HCT116 (cell line): ENCODE data around the gene GSTA4. TPM values are rescaled to one million over a fixed set of nuclear protein-coding genes. Genes with fewer than 3 reads are reported as not detected.

Experiments used
- ATAC-seq: fragments of 200-7000 bp; cut with Tn5 transposase; 2 replicates; pipeline ENCODE4 v1.9.1; 2020; ENCODE audit warnings: mild to moderate bottlenecking, moderate library complexity
- BruUV-seq: library from RNA; stranded (reverse); fragments of 400-500 nt; replicated peaks from 2 replicates; lab custom pipeline; 2021; lab: Mats Ljungman, UMichigan
- CTCF ChIA-PET: fragments of 300-600 bp; sonication (Branson Sonifier 250); formaldehyde crosslinking; loops from one replicate; lab custom pipeline; 2021; ENCODE audit warnings: antibody characterized with exemption; lab: Charles Lee
- POLR2A ChIA-PET: fragments of 300-600, 350-600 bp; sonication (Branson Sonifier 250); formaldehyde crosslinking; loops from one replicate; lab custom pipeline; 2021; ENCODE audit warnings: antibody characterized with exemption; lab: Charles Lee
- RAD21 ChIA-PET, 2 experiments: fragments of 300-600 bp; sonication (Branson Sonifier 250); formaldehyde crosslinking; loops; one replicate each; lab custom pipeline; 2023; ENCODE audit warnings: low total read pairs in 2 of 2; ENCODE audit not compliant: uncharacterized antibody in 2 of 2, unreplicated experiment in 2 of 2, low non-redundant PET in 1 of 2; lab: Charles Lee
- DNase-seq: peaks from one replicate; pipeline ENCODE4 v3.0.0-alpha.2; 2010; ENCODE audit warnings: low read depth, low spot score
- H2AFZ ChIP-seq: fragments of 200-600 bp; shearing (Covaris generic), sonication (generic); 2 replicates; pipeline ENCODE4 v1.6.1; 2017; ENCODE audit warnings: low read depth, mixed run types, mixed read lengths, antibody characterized with exemption, low read length; ENCODE audit not compliant: poor library complexity, severe bottlenecking
- H3K27ac ChIP-seq: 2 replicates; pipeline ENCODE4 v1.5.1; 2012; ENCODE audit warnings: low read depth, low read length
- H3K27me3 ChIP-seq: fragments of 200-600 bp; sonication (generic); 2 replicates; pipeline ENCODE4 v1.6.1; 2016; ENCODE audit warnings: mixed run types, low read length, mixed read lengths; ENCODE audit not compliant: insufficient read depth
- H3K36me3 ChIP-seq, 2 experiments: fragments of 200-500 bp in 1 of 2; fragments of 200-600 bp in 1 of 2; sonication (Bioruptor generic) in 1 of 2; sonication (generic) in 1 of 2; 2 replicates each; pipeline versions ENCODE4 v1.5.1 to v1.6.1; 2014 to 2016; ENCODE audit warnings: low read length in 2 of 2, inconsistent platforms in 1 of 2, mixed read lengths in 1 of 2, mixed run types in 1 of 2; ENCODE audit not compliant: insufficient read depth in 2 of 2, control insufficient read depth in 1 of 2
- H3K4me1 ChIP-seq, 2 experiments: fragments of 200-600 bp in 1 of 2; sonication (generic) in 1 of 2; 2 replicates each; pipeline versions ENCODE4 v1.5.1 to v1.6.1; 2012 to 2017; ENCODE audit warnings: low read length in 2 of 2, inconsistent platforms in 1 of 2, mild to moderate bottlenecking in 1 of 2, mixed read lengths in 1 of 2, mixed run types in 1 of 2, moderate library complexity in 1 of 2; ENCODE audit not compliant: insufficient read depth in 2 of 2, control insufficient read depth in 1 of 2
- H3K4me2 ChIP-seq: fragments of 200-600 bp; sonication (generic); 2 replicates; pipeline ENCODE4 v1.6.1; 2017; ENCODE audit warnings: mixed run types, low read length, mixed read lengths
- H3K4me3 ChIP-seq, 2 experiments: fragments of 200-600 bp in 1 of 2; sonication (generic) in 1 of 2; replicated peaks in 1 of 2; 2 replicates each; pipeline ENCODE4 v1.5.1; 2011 to 2016; ENCODE audit warnings: low read length in 2 of 2, control low read depth in 1 of 2, low read depth in 1 of 2, mild to moderate bottlenecking in 1 of 2, mixed read lengths in 1 of 2, mixed run types in 1 of 2
- H3K79me2 ChIP-seq: fragments of 200-600 bp; sonication (generic); 2 replicates; pipeline ENCODE4 v1.6.1; 2017; ENCODE audit warnings: mild to moderate bottlenecking, mixed run types, low read length, moderate library complexity, mixed read lengths; ENCODE audit not compliant: insufficient read depth
- H3K9ac ChIP-seq: fragments of 200-600 bp; sonication (generic); 2 replicates; pipeline ENCODE4 v1.6.1; 2016; ENCODE audit warnings: low read length, mixed read lengths
- H3K9me2 ChIP-seq: fragments of 200-600 bp; sonication (generic), shearing (Covaris generic); 2 replicates; pipeline ENCODE4 v1.6.1; 2017; ENCODE audit warnings: mixed run types, mild to moderate bottlenecking, moderate library complexity; ENCODE audit not compliant: insufficient read depth
- H3K9me3 ChIP-seq, 2 experiments: fragments of 200-500 bp in 1 of 2; fragments of 200-600 bp in 1 of 2; sonication (Bioruptor generic) in 1 of 2; sonication (generic) in 1 of 2; 2 replicates each; pipeline ENCODE4 v1.6.1; 2014 to 2017; ENCODE audit warnings: low read length in 2 of 2, mixed read lengths in 2 of 2, inconsistent platforms in 1 of 2, low read depth in 1 of 2, mild to moderate bottlenecking in 1 of 2, mixed run types in 1 of 2, moderate library complexity in 1 of 2; ENCODE audit not compliant: control insufficient read depth in 1 of 2, insufficient read depth in 1 of 2
- H4K20me1 ChIP-seq: fragments of 200-600 bp; sonication (generic), shearing (Covaris generic); 2 replicates; pipeline ENCODE4 v1.6.1; 2017; ENCODE audit warnings: mixed run types, mild to moderate bottlenecking, moderate library complexity; ENCODE audit not compliant: insufficient read depth
- CEBPB ChIP-seq: IDR thresholded peaks from 2 replicates; pipeline ENCODE4 v1.6.1; 2012; ENCODE audit warnings: low read depth
- EGR1 ChIP-seq: IDR thresholded peaks from 2 replicates; pipeline ENCODE4 v1.6.1; 2012; ENCODE audit warnings: low read depth
- EZH2phosphoT487 ChIP-seq: fragments of 200-600 bp; IDR thresholded peaks from 2 replicates; pipeline ENCODE4 v1.6.1; 2018; ENCODE audit warnings: antibody characterized with exemption, borderline replicate concordance
- JUND ChIP-seq: IDR thresholded peaks from 2 replicates; pipeline ENCODE4 v1.6.1; 2012
- POLR2A ChIP-seq: IDR thresholded peaks from 2 replicates; pipeline ENCODE4 v1.7.0; 2011; ENCODE audit warnings: borderline replicate concordance; ENCODE audit not compliant: insufficient read depth, insufficient read length; ENCODE audit errors: extremely low read depth
- POLR2AphosphoS5 ChIP-seq: IDR thresholded peaks from 2 replicates; pipeline ENCODE4 v1.6.1; 2011; ENCODE audit warnings: mild to moderate bottlenecking, low read depth, low read length, moderate library complexity
- RAD21 ChIP-seq: IDR thresholded peaks from 2 replicates; pipeline ENCODE4 v1.6.1; 2012; ENCODE audit warnings: low read depth, mild to moderate bottlenecking
- SIN3A ChIP-seq: IDR thresholded peaks from 2 replicates; pipeline ENCODE4 v1.6.1; 2012; ENCODE audit warnings: low read depth
- SP1 ChIP-seq: IDR thresholded peaks from 2 replicates; pipeline ENCODE4 v1.6.1; 2012; ENCODE audit warnings: low read depth
- YY1 ChIP-seq: IDR thresholded peaks from 2 replicates; pipeline ENCODE4 v1.6.1; 2011; ENCODE audit warnings: low read length, low read depth, moderate library complexity, mild to moderate bottlenecking; ENCODE audit not compliant: insufficient replicate concordance; ENCODE audit errors: extremely low read depth
- intact Hi-C: fragments of 100-400 bp; cut with micrococcal nuclease; formaldehyde crosslinking; loops from 2 replicates; pipeline ENCODE4 v1.10.0; 2022
- total RNA-seq: library from RNA; stranded (reverse); gene quantifications from one replicate; pipeline ENCODE4 v1.2.1, GENCODE V29; 2021; ENCODE audit not compliant: unreplicated experiment
- TF ChIP-seq, protein P1 (sequence below), 3 experiments: fragments of 200-600 bp in 1 of 3; sonication (generic) in 1 of 3; IDR thresholded peaks in 2 of 3; conservative IDR thresholded peaks in 1 of 3; 2 replicates each; pipeline ENCODE4 v1.5.1; 2012 to 2017; ENCODE audit warnings: low read depth in 2 of 3, low read length in 2 of 3, antibody characterized with exemption in 1 of 3, borderline replicate concordance in 1 of 3, control low read depth in 1 of 3, mild to moderate bottlenecking in 1 of 3, mixed read lengths in 1 of 3, mixed run types in 1 of 3, moderate library complexity in 1 of 3; ENCODE audit not compliant: insufficient read depth in 1 of 3
- TF ChIP-seq, protein P2 (sequence below): IDR thresholded peaks from 2 replicates; pipeline ENCODE4 v1.6.1; 2012
- TF ChIP-seq, protein P3 (sequence below): IDR thresholded peaks from 2 replicates; pipeline ENCODE4 v1.6.1; 2011; ENCODE audit warnings: mild to moderate bottlenecking, low read length, moderate library complexity; ENCODE audit not compliant: insufficient replicate concordance; ENCODE audit errors: extremely low read depth
- TF ChIP-seq, protein P4 (sequence below): IDR thresholded peaks from 2 replicates; pipeline ENCODE4 v1.6.1; 2012; ENCODE audit warnings: low read depth

GSTA4 gene
- total RNA-seq, 1 experiment from 2014 or later, result 2.2 TPM

DNA sequence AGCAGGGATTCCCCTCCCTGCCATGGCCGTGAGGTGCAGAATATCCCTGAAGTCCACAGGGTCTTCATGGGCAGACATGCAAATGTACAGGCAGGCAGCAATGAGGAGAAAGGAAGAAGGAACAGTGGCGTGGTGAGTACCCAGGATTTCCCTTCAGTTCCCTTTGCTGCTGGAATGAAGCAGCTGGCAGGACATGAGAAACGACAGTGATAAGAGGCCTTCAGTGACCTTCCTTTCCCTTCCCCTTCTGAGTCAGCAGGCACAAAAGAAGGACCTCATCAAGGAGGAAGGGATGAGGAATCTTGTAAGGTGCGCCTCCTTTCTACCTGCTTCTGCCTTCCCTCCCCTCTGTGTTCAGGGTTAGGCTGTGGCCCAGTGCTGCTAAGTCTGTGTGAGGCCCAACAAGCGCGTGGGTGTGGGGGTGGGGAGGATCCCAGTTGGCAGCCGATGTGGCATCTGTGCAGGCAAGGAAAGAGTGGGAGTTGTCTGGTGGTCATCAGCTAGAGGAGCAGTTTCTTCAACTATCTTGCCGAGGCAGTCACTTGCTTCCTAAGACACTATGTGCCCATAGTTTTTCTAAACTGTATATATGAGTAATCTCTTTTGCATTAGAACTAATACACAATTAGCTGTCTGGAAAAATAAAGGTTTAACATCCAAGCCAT, 40.6 kb upstream of the GSTA4 start:
- Histone ChIP-seq H2AFZ (no peak overlapping the region), H3K9me3 (no peaks in the 10 kb centered on the region), H4K20me1 (no peaks in the 10 kb centered on the region), H3K9ac (no peak overlapping the region), H3K9me2 (no peaks in the 10 kb centered on the region), H3K27ac (no peak overlapping the region), H3K36me3 (peaks cover under 1 to 5% of the 10 kb centered on the region in 2 experiments; a peak in 1 of 4 replicates), H3K27me3 (no peaks in the 10 kb centered on the region), H3K4me3 (no peak overlapping the region), H3K4me1 (peaks cover 0 to 8% of the 10 kb centered on the region in 2 experiments; a peak in 2 of 4 replicates), H3K4me2 (peak overlapping the region; percentile 18; the same call in 1 of the 2 replicates), H3K79me2 (no peaks in the 10 kb centered on the region)
- BruUV-seq, result no TSS peak
- RAD21 ChIA-PET, result no interaction called here
- peak; percentile 25; the same call in 1 of the 2 replicates for ATAC-seq
- intact Hi-C loops, result no loop called here
- DNase-seq, result no peak
- CTCF ChIA-PET, result no interaction called here
- POLR2A ChIA-PET, result no interaction called here
- TF ChIP-seq SIN3A (no peak), EZH2phosphoT487 (no peak), CEBPB (no peak), RAD21 (no peak), YY1 (no peak), EGR1 (no peak), POLR2AphosphoS5 (no peak), SP1 (no peak), JUND (no peak), POLR2A (no peak)
- TF ChIP-seq, protein P1, sequence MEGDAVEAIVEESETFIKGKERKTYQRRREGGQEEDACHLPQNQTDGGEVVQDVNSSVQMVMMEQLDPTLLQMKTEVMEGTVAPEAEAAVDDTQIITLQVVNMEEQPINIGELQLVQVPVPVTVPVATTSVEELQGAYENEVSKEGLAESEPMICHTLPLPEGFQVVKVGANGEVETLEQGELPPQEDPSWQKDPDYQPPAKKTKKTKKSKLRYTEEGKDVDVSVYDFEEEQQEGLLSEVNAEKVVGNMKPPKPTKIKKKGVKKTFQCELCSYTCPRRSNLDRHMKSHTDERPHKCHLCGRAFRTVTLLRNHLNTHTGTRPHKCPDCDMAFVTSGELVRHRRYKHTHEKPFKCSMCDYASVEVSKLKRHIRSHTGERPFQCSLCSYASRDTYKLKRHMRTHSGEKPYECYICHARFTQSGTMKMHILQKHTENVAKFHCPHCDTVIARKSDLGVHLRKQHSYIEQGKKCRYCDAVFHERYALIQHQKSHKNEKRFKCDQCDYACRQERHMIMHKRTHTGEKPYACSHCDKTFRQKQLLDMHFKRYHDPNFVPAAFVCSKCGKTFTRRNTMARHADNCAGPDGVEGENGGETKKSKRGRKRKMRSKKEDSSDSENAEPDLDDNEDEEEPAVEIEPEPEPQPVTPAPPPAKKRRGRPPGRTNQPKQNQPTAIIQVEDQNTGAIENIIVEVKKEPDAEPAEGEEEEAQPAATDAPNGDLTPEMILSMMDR (IDR thresholded peaks at IDR 0.05 in 2 of 3, conservative IDR thresholded peaks at IDR 0.05 in 1 of 3; ENCODE audit: borderline replicate concordance in 1 of 3, insufficient read depth in 1 of 3, low read depth in 2 of 3, low read length in 2 of 3), result no peak
- TF ChIP-seq, protein P2, sequence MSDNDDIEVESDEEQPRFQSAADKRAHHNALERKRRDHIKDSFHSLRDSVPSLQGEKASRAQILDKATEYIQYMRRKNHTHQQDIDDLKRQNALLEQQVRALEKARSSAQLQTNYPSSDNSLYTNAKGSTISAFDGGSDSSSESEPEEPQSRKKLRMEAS, result no peak
- TF ChIP-seq, protein P3, sequence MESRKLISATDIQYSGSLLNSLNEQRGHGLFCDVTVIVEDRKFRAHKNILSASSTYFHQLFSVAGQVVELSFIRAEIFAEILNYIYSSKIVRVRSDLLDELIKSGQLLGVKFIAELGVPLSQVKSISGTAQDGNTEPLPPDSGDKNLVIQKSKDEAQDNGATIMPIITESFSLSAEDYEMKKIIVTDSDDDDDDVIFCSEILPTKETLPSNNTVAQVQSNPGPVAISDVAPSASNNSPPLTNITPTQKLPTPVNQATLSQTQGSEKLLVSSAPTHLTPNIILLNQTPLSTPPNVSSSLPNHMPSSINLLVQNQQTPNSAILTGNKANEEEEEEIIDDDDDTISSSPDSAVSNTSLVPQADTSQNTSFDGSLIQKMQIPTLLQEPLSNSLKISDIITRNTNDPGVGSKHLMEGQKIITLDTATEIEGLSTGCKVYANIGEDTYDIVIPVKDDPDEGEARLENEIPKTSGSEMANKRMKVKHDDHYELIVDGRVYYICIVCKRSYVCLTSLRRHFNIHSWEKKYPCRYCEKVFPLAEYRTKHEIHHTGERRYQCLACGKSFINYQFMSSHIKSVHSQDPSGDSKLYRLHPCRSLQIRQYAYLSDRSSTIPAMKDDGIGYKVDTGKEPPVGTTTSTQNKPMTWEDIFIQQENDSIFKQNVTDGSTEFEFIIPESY, result no peak
- TF ChIP-seq, protein P4, sequence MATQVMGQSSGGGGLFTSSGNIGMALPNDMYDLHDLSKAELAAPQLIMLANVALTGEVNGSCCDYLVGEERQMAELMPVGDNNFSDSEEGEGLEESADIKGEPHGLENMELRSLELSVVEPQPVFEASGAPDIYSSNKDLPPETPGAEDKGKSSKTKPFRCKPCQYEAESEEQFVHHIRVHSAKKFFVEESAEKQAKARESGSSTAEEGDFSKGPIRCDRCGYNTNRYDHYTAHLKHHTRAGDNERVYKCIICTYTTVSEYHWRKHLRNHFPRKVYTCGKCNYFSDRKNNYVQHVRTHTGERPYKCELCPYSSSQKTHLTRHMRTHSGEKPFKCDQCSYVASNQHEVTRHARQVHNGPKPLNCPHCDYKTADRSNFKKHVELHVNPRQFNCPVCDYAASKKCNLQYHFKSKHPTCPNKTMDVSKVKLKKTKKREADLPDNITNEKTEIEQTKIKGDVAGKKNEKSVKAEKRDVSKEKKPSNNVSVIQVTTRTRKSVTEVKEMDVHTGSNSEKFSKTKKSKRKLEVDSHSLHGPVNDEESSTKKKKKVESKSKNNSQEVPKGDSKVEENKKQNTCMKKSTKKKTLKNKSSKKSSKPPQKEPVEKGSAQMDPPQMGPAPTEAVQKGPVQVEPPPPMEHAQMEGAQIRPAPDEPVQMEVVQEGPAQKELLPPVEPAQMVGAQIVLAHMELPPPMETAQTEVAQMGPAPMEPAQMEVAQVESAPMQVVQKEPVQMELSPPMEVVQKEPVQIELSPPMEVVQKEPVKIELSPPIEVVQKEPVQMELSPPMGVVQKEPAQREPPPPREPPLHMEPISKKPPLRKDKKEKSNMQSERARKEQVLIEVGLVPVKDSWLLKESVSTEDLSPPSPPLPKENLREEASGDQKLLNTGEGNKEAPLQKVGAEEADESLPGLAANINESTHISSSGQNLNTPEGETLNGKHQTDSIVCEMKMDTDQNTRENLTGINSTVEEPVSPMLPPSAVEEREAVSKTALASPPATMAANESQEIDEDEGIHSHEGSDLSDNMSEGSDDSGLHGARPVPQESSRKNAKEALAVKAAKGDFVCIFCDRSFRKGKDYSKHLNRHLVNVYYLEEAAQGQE, result no peak
